WTC11 (cell line): ENCODE results near the gene USP15. TPM values are rescaled to one million over a fixed set of nuclear protein-coding genes. Genes with fewer than 3 reads are reported as not detected.

Experiments
- ATAC-seq: fragments of 200-7000 bp; cut with Tn5 transposase; 2 replicates; pipeline ENCODE4 v1.10.0; 2021; ENCODE audit warnings: mild to moderate bottlenecking, moderate library complexity
- CTCF ChIA-PET: fragments of 300-600 bp; sonication (Branson Sonifier 250); formaldehyde crosslinking; loops from one replicate; lab custom pipeline; 2021; ENCODE audit warnings: antibody characterized with exemption; lab: Charles Lee
- POLR2A ChIA-PET: fragments of 350-600 bp; sonication (Branson Sonifier 250); formaldehyde crosslinking; loops from one replicate; lab custom pipeline; 2021; ENCODE audit warnings: antibody characterized with exemption; lab: Charles Lee
- DNase-seq: peaks from one replicate; pipeline ENCODE4 v3.0.0; 2021; ENCODE audit warnings: low spot score
- H3K27ac Mint-ChIP-seq: 2 replicates; pipeline ENCODE4 v1.8.0; 2021; ENCODE audit warnings: mixed read lengths
- H3K27me3 Mint-ChIP-seq: 2 replicates; pipeline ENCODE4 v1.8.0; 2021; ENCODE audit warnings: low read depth, mild to moderate bottlenecking, moderate library complexity, mixed read lengths
- H3K36me3 Mint-ChIP-seq: 2 replicates; pipeline ENCODE4 v1.8.0; 2021; ENCODE audit warnings: mixed read lengths
- H3K4me1 Mint-ChIP-seq: 2 replicates; pipeline ENCODE4 v1.8.0; 2022; ENCODE audit warnings: mixed read lengths
- H3K4me3 Mint-ChIP-seq: 2 replicates; pipeline ENCODE4 v1.8.0; 2021; ENCODE audit warnings: mild to moderate bottlenecking, moderate library complexity, mixed read lengths
- H3K9me3 Mint-ChIP-seq: 2 replicates; pipeline ENCODE4 v1.8.0; 2021; ENCODE audit warnings: mixed read lengths
- ATF2 ChIP-seq: sonication (generic); formaldehyde crosslinking; IDR thresholded peaks from 2 replicates; pipeline ENCODE4 v1.8.1; 2022; ENCODE audit warnings: low read depth, missing genetic modification reagents, borderline replicate concordance
- CREB1 ChIP-seq: sonication (generic); formaldehyde crosslinking; IDR thresholded peaks from 2 replicates; pipeline ENCODE4 v1.8.0; 2023; ENCODE audit warnings: mild to moderate bottlenecking, missing genetic modification reagents
- CREM ChIP-seq: sonication (generic); formaldehyde crosslinking; IDR thresholded peaks from 2 replicates; pipeline ENCODE4 v1.8.1; 2022; ENCODE audit warnings: mild to moderate bottlenecking, missing genetic modification reagents, moderate library complexity
- FOXJ3 ChIP-seq: sonication (generic); formaldehyde crosslinking; IDR thresholded peaks from 2 replicates; pipeline ENCODE4 v1.9.0; 2021; ENCODE audit warnings: missing genetic modification reagents, mild to moderate bottlenecking, borderline replicate concordance
- GRHL2 ChIP-seq: fragments of 250-450 bp; sonication (Bioruptor Pico); IDR thresholded peaks from 2 replicates; pipeline ENCODE4 v1.8.0; 2022; ENCODE audit warnings: mild to moderate bottlenecking, moderate library complexity; ENCODE audit not compliant: insufficient replicate concordance, severe bottlenecking
- HMGA2 ChIP-seq: fragments of 250-450 bp; sonication (Bioruptor Pico); IDR thresholded peaks from 2 replicates; pipeline ENCODE4 v1.4.0; 2021; ENCODE audit warnings: mild to moderate bottlenecking, moderate library complexity
- IRF2 ChIP-seq: sonication (generic); formaldehyde crosslinking; IDR thresholded peaks from 2 replicates; pipeline ENCODE4 v1.8.0; 2022; ENCODE audit warnings: low read depth, missing genetic modification reagents, borderline replicate concordance
- JAZF1 ChIP-seq: fragments of 250-450 bp; sonication (Bioruptor Pico); IDR thresholded peaks from 2 replicates; pipeline ENCODE4 v1.9.0; 2021; ENCODE audit warnings: moderate library complexity, mild to moderate bottlenecking, inconsistent platforms
- KAT7 ChIP-seq: sonication (generic); formaldehyde crosslinking; IDR thresholded peaks from 2 replicates; pipeline ENCODE4 v1.8.1; 2023; ENCODE audit warnings: missing genetic modification reagents, mild to moderate bottlenecking, borderline replicate concordance
- MXD4 ChIP-seq: fragments of 250-450 bp; sonication (Bioruptor Pico); IDR thresholded peaks from 2 replicates; pipeline ENCODE4 v1.8.0; 2021; ENCODE audit warnings: mild to moderate bottlenecking, moderate library complexity, borderline replicate concordance
- NFYB ChIP-seq: sonication (generic); formaldehyde crosslinking; conservative IDR thresholded peaks from 2 replicates; pipeline ENCODE4 v1.8.0; 2022; ENCODE audit warnings: low read depth, missing genetic modification reagents
- PRRX2 ChIP-seq: fragments of 250-450 bp; sonication (Bioruptor Pico); IDR thresholded peaks from 2 replicates; pipeline ENCODE4 v1.8.0; 2021; ENCODE audit warnings: mild to moderate bottlenecking
- TEAD1 ChIP-seq: sonication (generic); formaldehyde crosslinking; IDR thresholded peaks from 2 replicates; pipeline ENCODE4 v1.8.0; 2022; ENCODE audit warnings: mild to moderate bottlenecking, missing genetic modification reagents
- TEAD4 ChIP-seq: sonication (generic); formaldehyde crosslinking; IDR thresholded peaks from 2 replicates; pipeline ENCODE4 v1.8.0; 2022; ENCODE audit warnings: mild to moderate bottlenecking, missing genetic modification reagents
- TP53 ChIP-seq: sonication (generic); formaldehyde crosslinking; IDR thresholded peaks from 2 replicates; pipeline ENCODE4 v1.8.1; 2023; ENCODE audit warnings: mild to moderate bottlenecking, missing genetic modification reagents
- ZBTB43 ChIP-seq: sonication (generic); formaldehyde crosslinking; IDR thresholded peaks from 2 replicates; pipeline ENCODE4 v1.8.1; 2023; ENCODE audit warnings: mild to moderate bottlenecking, missing genetic modification reagents
- ZNF138 ChIP-seq: sonication (generic); formaldehyde crosslinking; conservative IDR thresholded peaks from 2 replicates; pipeline ENCODE4 v1.8.1; 2022; ENCODE audit warnings: mild to moderate bottlenecking, moderate library complexity, missing genetic modification reagents
- ZNF232 ChIP-seq: sonication (generic); formaldehyde crosslinking; IDR thresholded peaks from 2 replicates; pipeline ENCODE4 v1.8.0; 2022; ENCODE audit warnings: mild to moderate bottlenecking, missing genetic modification reagents
- ZNF416 ChIP-seq: fragments of 250-450 bp; sonication (Bioruptor Pico); IDR thresholded peaks from 2 replicates; pipeline ENCODE4 v1.9.0; 2021; ENCODE audit warnings: mild to moderate bottlenecking, inconsistent platforms
- total RNA-seq: library from RNA; stranded (reverse); gene quantifications from 3 replicates; pipeline ENCODE4 v1.2.3, GENCODE V29; 2021
- TF ChIP-seq, protein P1 (sequence below): fragments of 250-450 bp; sonication (Bioruptor Pico); IDR thresholded peaks from 2 replicates; pipeline ENCODE4 v1.9.0; 2021; ENCODE audit warnings: moderate library complexity, mild to moderate bottlenecking, inconsistent platforms, borderline replicate concordance
- TF ChIP-seq, protein P2 (sequence below): fragments of 250-450 bp; sonication (Bioruptor Pico); IDR thresholded peaks from 2 replicates; pipeline ENCODE4 v1.9.0; 2021; ENCODE audit warnings: mild to moderate bottlenecking, borderline replicate concordance

The USP15 gene
- total RNA-seq, 1 experiment from 2014 or later, result 37.2 TPM

DNA sequence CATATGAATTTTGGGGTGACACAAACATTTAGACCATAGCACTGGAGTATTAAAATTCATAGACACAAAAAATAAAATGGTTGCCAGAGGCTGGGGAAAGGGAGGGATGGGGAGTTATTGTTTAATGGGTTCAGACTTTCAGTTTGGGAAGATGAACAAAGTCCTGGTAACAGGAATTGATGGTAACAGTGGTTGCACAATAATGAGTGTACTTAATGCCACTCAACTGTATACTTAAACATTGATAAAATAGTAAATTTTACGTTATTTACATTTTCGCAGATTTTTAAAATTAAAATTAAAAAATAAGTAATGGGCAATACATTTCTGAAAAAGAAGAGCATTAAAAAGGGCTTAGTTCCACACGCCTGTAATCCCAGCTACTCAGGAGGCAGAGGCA, 35.6 kb upstream of the USP15 start:
- POLR2A ChIA-PET, result no interaction called here
- CTCF ChIA-PET, result interaction anchor here (1.0 kb wide), 1 partner anchor 14 kb away, joined by 4 read pairs; no protein-coding TSS in a partner anchor

DNA sequence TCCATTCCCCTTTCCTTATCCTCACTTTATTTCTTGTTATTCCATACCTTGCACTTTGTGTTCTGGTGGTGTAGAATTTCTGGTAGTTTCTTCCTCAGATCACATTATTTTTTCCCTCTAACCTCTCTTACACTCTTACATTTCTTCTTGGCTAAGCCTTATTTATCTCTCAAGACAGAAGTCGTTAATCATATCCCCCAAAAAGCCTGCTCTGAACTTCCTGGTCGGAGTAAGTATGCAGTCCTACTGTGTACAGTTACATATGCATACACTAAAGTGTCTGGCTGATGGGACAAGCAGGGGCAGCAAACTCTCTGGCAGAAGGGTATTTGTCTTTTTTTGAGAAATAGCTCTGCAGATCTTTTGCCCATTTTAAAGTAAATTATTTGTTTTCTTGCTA, 33.1 kb upstream of the USP15 start:
- Mint-ChIP-seq H3K27me3 (no peaks in the 10 kb centered on the region), H3K4me3 (no peak overlapping the region), H3K36me3 (no peaks in the 10 kb centered on the region), H3K4me1 (no peaks in the 10 kb centered on the region), H3K9me3 (no peaks in the 10 kb centered on the region), H3K27ac (no peak overlapping the region)
- ATAC-seq, result no peak
- ChIA-PET CTCF (no interaction called here), POLR2A (no interaction called here)
- DNase-seq, result no peak
- TF ChIP-seq JAZF1 (CRISPR knock-in tag) (no peak), MXD4 (no peak), ZNF232 (no peak), NFYB (CRISPR knock-in tag) (no peak), GRHL2 (CRISPR knock-in tag) (no peak), PRRX2 (CRISPR knock-in tag) (no peak), ZNF416 (no peak), ZNF138 (CRISPR knock-in tag) (no peak), ATF2 (no peak), ZBTB43 (no peak), KAT7 (CRISPR knock-in tag) (no peak), TEAD1 (CRISPR knock-in tag) (no peak), CREM (CRISPR knock-in tag) (no peak)
- TF ChIP-seq, protein P1, sequence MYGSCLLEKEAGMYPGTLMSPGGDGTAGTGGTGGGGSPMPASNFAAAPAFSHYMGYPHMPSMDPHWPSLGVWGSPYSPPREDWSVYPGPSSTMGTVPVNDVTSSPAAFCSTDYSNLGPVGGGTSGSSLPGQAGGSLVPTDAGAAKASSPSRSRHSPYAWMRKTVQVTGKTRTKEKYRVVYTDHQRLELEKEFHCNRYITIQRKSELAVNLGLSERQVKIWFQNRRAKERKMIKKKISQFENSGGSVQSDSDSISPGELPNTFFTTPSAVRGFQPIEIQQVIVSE (CRISPR knock-in tag), result no peak

More for the DNA sequence above, 35.6 kb upstream of the USP15 start:
- Mint-ChIP-seq H3K27ac (no peak overlapping the region), H3K27me3 (no peaks in the 10 kb centered on the region), H3K4me1 (no peaks in the 10 kb centered on the region), H3K36me3 (no peaks in the 10 kb centered on the region), H3K9me3 (no peaks in the 10 kb centered on the region), H3K4me3 (no peak overlapping the region)
- ATAC-seq (no peak), DNase-seq (no peak)
- TF ChIP-seq TP53 (no peak), HMGA2 (CRISPR knock-in tag) (no peak), CREB1 (CRISPR knock-in tag) (no peak), IRF2 (CRISPR knock-in tag) (no peak), MXD4 (no peak), PRRX2 (CRISPR knock-in tag) (no peak), FOXJ3 (CRISPR knock-in tag) (no peak), TEAD4 (CRISPR knock-in tag) (no peak)
- TF ChIP-seq, protein P2, sequence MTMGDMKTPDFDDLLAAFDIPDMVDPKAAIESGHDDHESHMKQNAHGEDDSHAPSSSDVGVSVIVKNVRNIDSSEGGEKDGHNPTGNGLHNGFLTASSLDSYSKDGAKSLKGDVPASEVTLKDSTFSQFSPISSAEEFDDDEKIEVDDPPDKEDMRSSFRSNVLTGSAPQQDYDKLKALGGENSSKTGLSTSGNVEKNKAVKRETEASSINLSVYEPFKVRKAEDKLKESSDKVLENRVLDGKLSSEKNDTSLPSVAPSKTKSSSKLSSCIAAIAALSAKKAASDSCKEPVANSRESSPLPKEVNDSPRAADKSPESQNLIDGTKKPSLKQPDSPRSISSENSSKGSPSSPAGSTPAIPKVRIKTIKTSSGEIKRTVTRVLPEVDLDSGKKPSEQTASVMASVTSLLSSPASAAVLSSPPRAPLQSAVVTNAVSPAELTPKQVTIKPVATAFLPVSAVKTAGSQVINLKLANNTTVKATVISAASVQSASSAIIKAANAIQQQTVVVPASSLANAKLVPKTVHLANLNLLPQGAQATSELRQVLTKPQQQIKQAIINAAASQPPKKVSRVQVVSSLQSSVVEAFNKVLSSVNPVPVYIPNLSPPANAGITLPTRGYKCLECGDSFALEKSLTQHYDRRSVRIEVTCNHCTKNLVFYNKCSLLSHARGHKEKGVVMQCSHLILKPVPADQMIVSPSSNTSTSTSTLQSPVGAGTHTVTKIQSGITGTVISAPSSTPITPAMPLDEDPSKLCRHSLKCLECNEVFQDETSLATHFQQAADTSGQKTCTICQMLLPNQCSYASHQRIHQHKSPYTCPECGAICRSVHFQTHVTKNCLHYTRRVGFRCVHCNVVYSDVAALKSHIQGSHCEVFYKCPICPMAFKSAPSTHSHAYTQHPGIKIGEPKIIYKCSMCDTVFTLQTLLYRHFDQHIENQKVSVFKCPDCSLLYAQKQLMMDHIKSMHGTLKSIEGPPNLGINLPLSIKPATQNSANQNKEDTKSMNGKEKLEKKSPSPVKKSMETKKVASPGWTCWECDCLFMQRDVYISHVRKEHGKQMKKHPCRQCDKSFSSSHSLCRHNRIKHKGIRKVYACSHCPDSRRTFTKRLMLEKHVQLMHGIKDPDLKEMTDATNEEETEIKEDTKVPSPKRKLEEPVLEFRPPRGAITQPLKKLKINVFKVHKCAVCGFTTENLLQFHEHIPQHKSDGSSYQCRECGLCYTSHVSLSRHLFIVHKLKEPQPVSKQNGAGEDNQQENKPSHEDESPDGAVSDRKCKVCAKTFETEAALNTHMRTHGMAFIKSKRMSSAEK (CRISPR knock-in tag), result no peak
